Measurements from ENCODE around the gene IGFLR1. TPM values are rescaled to one million over a fixed set of nuclear protein-coding genes. Genes with fewer than 3 reads are reported as not detected.
"Not testable (repeated sequence)": the region's sequence is repeated elsewhere in the genome, so short reads cannot be mapped to it uniquely, and the experiment has no call there.

IGFLR1 gene
- total and polyA plus RNA-seq, 8 donors, result 3.6 to 36.8 (median 9.4) TPM

- Histone ChIP-seq H3K36me3 (no peaks in the 10 kb centered on the region), H3K4me1 (peaks cover 0 to 3% (median 2%) of the 10 kb centered on the region in 4 donors), H3K4me3 (no peak overlapping the region), H3K9me3 (no peaks in the 10 kb centered on the region), H3K27ac (no peak overlapping the region), H3K27me3 (no peaks in the 10 kb centered on the region)
- TF ChIP-seq CTCF (IDR thresholded peaks at IDR 0.05) (no peak), EP300 (IDR thresholded peaks at IDR 0.05) (no peak), POLR2AphosphoS5 (IDR thresholded peaks at IDR 0.05) (no peak), POLR2A (IDR thresholded peaks at IDR 0.05) (no peak)
- intact Hi-C loops (cut with DNase I; ENCODE audit: low total_unique reads), result no loop called here
- 39 to 54% (median 47%) methylated on average over 4 of the region's 4 CpGs for WGBS, 5 donors
- no peak for DNase-seq
These were observed 45.4 kb downstream of the IGFLR1 start for GRCh38 chr19:35696835-35697234.

GRCh38 chr19:35695895-35696422 lies 46.3 kb downstream of the IGFLR1 start:
- Histone ChIP-seq H3K36me3 (no peaks in the 10 kb centered on the region), H3K4me3 (no peak overlapping the region), H3K9me3 (no peaks in the 10 kb centered on the region), H3K27ac (no peak overlapping the region), H3K4me1 (no peaks in the 10 kb centered on the region), H3K27me3 (no peaks in the 10 kb centered on the region)
- 71 to 85% (median 77%) methylated on average over 2 of the region's 2 CpGs for WGBS, 5 donors
- no peak for DNase-seq
- intact Hi-C loops (cut with DNase I; ENCODE audit: low total_unique reads), result no loop called here
- no peak for TF ChIP-seq EP300 (IDR thresholded peaks at IDR 0.05)

GRCh38 chr19:35693835-35694599 lies 48.2 kb downstream of the IGFLR1 start:
- peak; percentile 92 to 95 for DNase-seq
- peak in 1 of 3 donors; percentile 77 for TF ChIP-seq POLR2AphosphoS5 (IDR thresholded peaks at IDR 0.05)
- peak in 5 of 7 experiments; percentile 84 to 98 (median 97) for TF ChIP-seq CTCF (IDR thresholded peaks at IDR 0.05)
- TF ChIP-seq POLR2A (IDR thresholded peaks at IDR 0.05), result no peak
- TF ChIP-seq EP300 (IDR thresholded peaks at IDR 0.05), result no peak
- H3K9me3 ChIP-seq, result no peaks in the 10 kb centered on the region
- no peak overlapping the region for H3K27ac ChIP-seq
- H3K4me1 ChIP-seq, result no peaks in the 10 kb centered on the region
- intact Hi-C loops (cut with DNase I; ENCODE audit: low total_unique reads), result no loop called here
- H3K36me3 ChIP-seq, result no peaks in the 10 kb centered on the region
- H3K27me3 ChIP-seq, result no peaks in the 10 kb centered on the region
- H3K4me3 ChIP-seq, result no peak overlapping the region
- 32 to 41% (median 33%) methylated on average over 8 of the region's 8 CpGs for WGBS, 5 donors

- Histone ChIP-seq H3K27me3 (peaks cover 0 to 3% (median 0%) of the 10 kb centered on the region in 3 donors), H3K36me3 (no peaks in the 10 kb centered on the region), H3K27ac (no peak overlapping the region), H3K9me3 (no peaks in the 10 kb centered on the region), H3K4me1 (no peaks in the 10 kb centered on the region), H3K4me3 (no peak overlapping the region)
- intact Hi-C loops (cut with DNase I; ENCODE audit: low total_unique reads), result no loop called here
- no peak for DNase-seq
- 9 to 21% (median 11%) methylated on average over 8 of the region's 8 CpGs for WGBS, 5 donors
- TF ChIP-seq CTCF (IDR thresholded peaks at IDR 0.05) (no peak), POLR2AphosphoS5 (IDR thresholded peaks at IDR 0.05) (no peak), EP300 (IDR thresholded peaks at IDR 0.05) (no peak), POLR2A (IDR thresholded peaks at IDR 0.05) (no peak)
These were observed 48.8 kb downstream of the IGFLR1 start for GRCh38 chr19:35693422-35693821.

- no peaks in the 10 kb centered on the region for H3K4me1 ChIP-seq
- no peaks in the 10 kb centered on the region for H3K9me3 ChIP-seq
- WGBS, 5 donors, result 29 to 64% (median 43%) methylated on average over 7 to 11 of the region's 11 CpGs
- TF ChIP-seq EP300 (IDR thresholded peaks at IDR 0.05) (no peak), POLR2A (IDR thresholded peaks at IDR 0.05) (no peak), POLR2AphosphoS5 (IDR thresholded peaks at IDR 0.05) (no peak), CTCF (IDR thresholded peaks at IDR 0.05) (no peak)
- intact Hi-C loops (cut with DNase I; ENCODE audit: low total_unique reads), result no loop called here
- no peaks in the 10 kb centered on the region for H3K36me3 ChIP-seq
- DNase-seq, result no peak
- no peak overlapping the region for H3K27ac ChIP-seq
- no peak overlapping the region for H3K4me3 ChIP-seq
- peaks cover 0 to 7% (median 0%) of the 10 kb centered on the region in 3 donors for H3K27me3 ChIP-seq
These were observed 50.2 kb downstream of the IGFLR1 start for GRCh38 chr19:35692010-35692409.

GRCh38 chr19:35691106-35691505 lies 51.1 kb downstream of the IGFLR1 start:
- DNase-seq; H3K4me3 ChIP-seq; H3K9me3 ChIP-seq; H3K27me3 ChIP-seq; intact Hi-C loops (cut with DNase I; ENCODE audit: low total_unique reads); H3K27ac ChIP-seq; H3K4me1 ChIP-seq; H3K36me3 ChIP-seq: not testable (repeated sequence)
- WGBS, 5 donors, result 93 to 96% (median 95%) methylated on average over 21 to 37 of the region's 37 CpGs
